GM10847 (cell line): ENCODE measurements around the gene PANK1.

Experiments used
- POLR2A ChIP-seq: IDR thresholded peaks from 2 replicates; pipeline ENCODE4 v1.6.1; 2011; ENCODE audit not compliant: insufficient read length; ENCODE audit errors: extremely low read depth

The PANK1 gene

GRCh38 chr10:89642193-89642592 is 2.8 kb downstream of the PANK1 start:
- TF ChIP-seq POLR2A: no peak

- no peak for TF ChIP-seq POLR2A
These were observed 4.8 kb downstream of the PANK1 start for GRCh38 chr10:89640241-89640640.

GRCh38 chr10:89639326-89639725 is 5.7 kb downstream of the PANK1 start:
- no peak for TF ChIP-seq POLR2A

- TF ChIP-seq POLR2A: no peak
These were observed 7.9 kb downstream of the PANK1 start for GRCh38 chr10:89637113-89637512.

GRCh38 chr10:89634637-89635036 is 10.4 kb downstream of the PANK1 start:
- TF ChIP-seq POLR2A: no peak

- TF ChIP-seq POLR2A: no peak
These were observed 11.6 kb downstream of the PANK1 start for GRCh38 chr10:89633484-89633883.

GRCh38 chr10:89632824-89633223 is 12.2 kb downstream of the PANK1 start:
- no peak for TF ChIP-seq POLR2A

GRCh38 chr10:89627830-89628229 is 17.2 kb downstream of the PANK1 start:
- no peak for TF ChIP-seq POLR2A

GRCh38 chr10:89625041-89625765 is 19.8 kb downstream of the PANK1 start:
- no peak for TF ChIP-seq POLR2A

- no peak for TF ChIP-seq POLR2A
These were observed 21.0 kb downstream of the PANK1 start for GRCh38 chr10:89624020-89624419.

GRCh38 chr10:89622151-89622550 is 22.9 kb downstream of the PANK1 start:
- TF ChIP-seq POLR2A: no peak

GRCh38 chr10:89621438-89621837 is 23.6 kb downstream of the PANK1 start:
- no peak for TF ChIP-seq POLR2A

GRCh38 chr10:89615824-89616223 is 29.2 kb downstream of the PANK1 start:
- TF ChIP-seq POLR2A: no peak

- no peak for TF ChIP-seq POLR2A
These were observed 29.9 kb downstream of the PANK1 start for GRCh38 chr10:89615112-89615511.

- no peak for TF ChIP-seq POLR2A
These were observed 31.5 kb downstream of the PANK1 start for GRCh38 chr10:89613582-89613981.

- TF ChIP-seq POLR2A: no peak
These were observed 33.8 kb downstream of the PANK1 start for GRCh38 chr10:89611282-89611681.

GRCh38 chr10:89609833-89610346 is 35.2 kb downstream of the PANK1 start:
- no peak for TF ChIP-seq POLR2A
